Stimulated activated CD8-positive, alpha-beta memory T cell treated with anti-CD3 and anti-CD28 coated beads, Interleukin-4, amount 100 ng/mL, for 1 hour (primary cell): ENCODE data around the gene TP53RK.

Experiments used
- DNase-seq, 2 donors: peaks; one replicate each; pipeline ENCODE4 v3.0.0-alpha.2; 2020; ENCODE audit warnings: low read depth in 2 of 2, low spot score in 1 of 2

Gene TP53RK

DNA sequence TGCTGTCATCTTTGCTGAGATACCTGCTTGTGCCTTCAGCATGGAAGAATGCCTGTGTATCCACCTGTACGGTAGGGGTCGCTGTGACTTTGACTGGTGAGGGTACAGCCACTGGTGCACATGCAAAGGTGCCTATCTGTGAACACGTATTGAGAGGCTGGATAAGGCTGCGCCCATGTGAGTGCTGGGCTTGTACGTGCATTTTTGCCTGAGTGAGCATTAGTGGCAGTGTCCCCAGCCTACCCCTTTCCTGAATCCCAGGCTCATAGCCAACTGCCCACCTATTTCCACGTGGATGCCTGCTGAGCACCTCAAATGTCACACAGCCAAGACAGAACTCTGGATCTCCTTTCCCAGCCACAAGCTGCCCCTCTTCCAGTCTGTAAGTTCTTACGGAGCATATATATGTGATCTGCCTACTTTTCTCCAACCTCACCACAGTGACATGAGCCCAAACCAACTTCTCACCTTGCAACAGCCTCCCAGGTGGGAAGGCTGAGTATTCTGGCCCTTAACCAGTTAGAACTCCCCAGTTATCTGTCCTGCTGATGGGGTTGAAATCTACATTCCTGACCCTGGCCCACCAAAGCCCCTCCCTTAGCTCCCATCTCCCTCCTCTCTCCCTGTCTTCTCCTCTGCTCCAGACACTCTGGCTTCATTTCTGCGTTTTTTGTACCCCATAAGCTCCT, 19.1 kb upstream of the TP53RK start:
- DNase-seq, result no peak

DNA sequence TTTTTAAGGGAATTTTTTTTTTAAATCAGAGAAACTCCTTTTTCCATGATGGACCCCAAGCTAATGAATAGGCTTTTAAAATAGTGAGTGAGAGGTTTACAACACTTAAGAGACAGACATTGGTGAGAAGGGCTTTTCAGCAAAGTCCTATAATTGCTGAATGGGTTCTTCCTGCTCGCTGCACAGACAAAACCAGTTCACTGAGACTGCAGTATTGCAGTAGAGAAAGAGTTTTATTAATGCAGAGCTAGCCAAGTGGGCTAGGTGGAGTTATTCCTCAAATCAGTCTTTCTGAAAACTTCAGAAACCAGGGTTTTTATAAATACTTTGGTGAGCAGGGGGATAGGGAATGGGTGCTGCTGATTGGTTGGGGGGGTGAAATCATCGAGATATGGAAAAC, 17.0 kb upstream of the TP53RK start:
- DNase-seq, result no peak

DNA sequence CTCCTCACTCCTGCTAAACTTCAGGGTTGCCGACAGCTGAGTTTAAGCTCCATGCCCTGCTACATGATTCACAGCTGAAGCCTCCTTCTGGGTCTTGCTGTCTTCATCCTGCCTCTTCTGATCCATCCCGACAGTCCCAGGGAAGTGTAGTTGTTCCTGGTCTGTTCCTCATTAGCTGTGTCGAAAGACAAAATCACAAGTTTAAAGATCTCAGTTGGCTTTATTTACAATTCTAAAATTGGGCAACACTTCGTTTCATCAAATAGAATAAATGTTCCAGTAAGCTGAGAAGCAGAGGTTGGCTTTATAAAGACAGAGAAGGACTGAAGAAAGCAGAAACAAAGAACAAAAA, 16.1 kb upstream of the TP53RK start:
- no peak for DNase-seq

DNA sequence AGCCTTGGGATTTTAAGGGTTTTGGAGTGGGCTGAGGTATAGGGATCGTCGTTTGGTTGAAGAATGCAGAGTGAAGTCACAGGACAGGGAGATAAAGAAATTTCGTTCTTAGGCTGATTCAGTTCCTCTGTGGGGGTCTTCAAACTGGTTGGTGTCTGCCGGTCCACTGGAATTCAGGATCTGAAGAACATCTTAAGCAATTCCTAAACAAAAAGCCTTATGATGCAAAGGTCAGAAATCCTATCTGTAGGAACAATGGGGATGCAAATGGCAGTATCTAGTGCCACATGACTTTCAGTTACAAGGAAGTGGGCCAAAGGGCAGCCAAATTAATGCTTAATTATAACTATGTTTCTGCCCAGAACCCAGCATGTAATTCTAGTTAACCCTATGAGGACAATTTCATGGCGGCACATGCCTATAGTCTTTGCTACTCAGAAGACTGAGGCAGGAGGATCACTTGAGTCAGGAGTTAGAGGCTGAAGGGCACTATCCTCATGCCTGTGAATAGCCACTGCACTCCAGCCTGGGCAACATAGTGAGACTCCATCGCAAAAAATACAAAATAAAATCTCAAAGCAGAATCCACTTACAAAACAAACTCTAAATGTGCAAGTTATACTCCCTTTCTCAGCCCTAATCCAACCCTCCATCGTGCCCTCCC, 15.6 kb upstream of the TP53RK start:
- DNase-seq, result no peak

DNA sequence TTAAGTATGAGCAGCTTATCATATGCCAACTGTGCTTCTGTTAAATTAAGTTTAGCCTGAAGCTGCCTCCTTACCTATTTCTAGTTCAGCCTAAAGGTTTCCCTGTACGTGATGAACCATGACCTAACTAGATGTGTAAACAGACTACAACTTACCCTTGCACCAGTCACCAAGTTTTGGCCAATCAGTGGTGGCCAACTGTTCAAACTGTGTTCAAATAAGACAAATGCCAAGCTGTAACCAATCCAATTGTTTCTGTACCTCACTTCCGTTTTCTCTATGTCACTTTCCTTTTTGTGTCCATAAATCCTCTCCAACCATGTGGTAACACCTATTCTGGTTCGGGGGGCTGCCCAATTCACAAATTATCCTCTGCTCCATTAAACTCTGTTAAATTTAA, 14.2 kb upstream of the TP53RK start:
- DNase-seq, result no peak

DNA sequence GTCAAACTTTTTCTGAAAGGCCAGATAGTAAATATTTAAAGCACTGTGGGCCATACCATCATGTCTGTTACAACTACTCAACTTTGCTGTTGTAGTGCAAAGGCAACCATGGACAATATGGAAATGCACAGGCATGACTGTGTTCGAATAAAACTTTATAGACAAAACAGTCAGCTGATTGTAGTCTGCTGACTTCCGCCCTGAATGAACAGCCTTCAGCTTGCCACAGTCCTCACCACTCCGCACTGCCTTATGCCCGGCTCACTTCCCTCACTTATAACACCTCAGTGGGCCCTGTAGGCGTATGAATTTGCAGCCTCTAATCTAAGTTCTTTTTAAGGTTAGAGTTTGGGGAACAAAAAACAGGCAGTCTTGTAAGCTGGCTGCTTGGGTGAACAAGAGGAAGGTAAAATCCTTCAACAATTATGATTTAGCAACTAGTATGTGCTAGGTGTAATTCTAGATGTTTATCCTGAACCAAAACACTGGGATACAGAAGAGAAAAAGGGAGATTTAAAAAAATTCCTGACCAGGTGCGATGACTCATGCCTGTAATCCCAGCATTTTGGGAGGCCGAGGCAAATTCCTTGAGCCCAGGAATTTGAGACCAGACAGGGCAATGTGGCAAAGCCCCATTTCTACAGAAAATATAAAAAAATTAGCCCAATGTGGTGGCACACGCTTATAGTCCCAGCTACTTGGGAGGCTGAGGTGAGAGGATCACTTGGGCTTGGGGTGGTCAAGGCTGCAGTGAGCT, 13.4 kb upstream of the TP53RK start:
- no peak for DNase-seq

DNA sequence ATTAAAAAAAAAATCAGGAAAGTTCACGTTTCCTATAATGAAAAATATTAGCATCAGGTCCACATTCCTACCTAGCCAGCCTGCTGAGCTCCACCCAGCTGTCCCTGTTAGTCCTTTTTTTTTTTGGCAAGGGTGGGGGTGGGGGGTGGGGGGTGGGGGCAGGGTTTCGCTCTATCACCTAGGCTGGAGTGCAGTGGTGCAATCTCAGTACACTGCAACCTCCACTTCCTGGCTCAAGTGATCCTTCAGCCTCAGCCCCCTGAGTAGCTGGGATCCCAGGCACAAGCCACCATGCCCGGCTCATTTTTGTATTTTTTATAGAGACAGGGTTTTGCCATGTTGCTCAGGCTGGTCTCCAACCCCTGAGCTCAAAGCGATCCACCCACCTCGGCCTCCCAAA, 12.7 kb upstream of the TP53RK start:
- DNase-seq, result no peak

DNA sequence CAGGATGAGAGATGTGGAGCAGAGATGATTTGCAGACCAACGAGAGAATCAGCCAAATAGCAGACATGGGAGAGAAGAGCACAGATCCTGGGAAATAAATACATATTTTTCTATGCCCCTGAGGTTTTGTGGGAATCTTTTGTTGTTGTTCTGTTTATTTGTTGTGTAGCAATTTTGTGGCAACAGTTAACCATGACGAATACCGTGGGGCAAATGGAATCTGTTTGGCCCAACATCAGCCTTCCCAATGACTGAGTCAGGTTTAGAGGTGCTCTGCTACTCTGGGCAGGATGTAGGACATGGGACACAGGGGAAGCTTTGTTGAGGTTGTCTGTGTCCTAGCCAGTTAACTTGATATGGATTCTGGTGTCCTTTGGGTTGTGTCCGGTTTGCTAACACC, 12.3 kb upstream of the TP53RK start:
- no peak for DNase-seq

DNA sequence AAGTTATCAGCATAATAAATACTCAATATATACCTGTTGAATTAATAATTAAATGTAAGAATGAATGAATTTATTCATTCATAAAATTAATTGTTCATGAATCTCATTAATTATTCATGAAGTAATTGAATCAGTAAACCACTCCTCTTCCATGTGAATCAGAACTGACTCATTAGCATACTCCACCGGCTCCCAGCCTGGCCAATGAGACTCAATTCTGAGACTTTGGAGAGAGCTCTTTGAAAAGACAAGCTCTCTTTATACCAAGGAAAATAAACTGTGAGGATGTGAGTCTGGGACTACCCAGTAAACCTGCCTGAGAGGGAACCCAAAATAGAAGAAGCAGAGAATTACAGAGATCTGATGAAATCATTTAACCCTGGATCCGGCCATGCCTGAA, 11.8 kb upstream of the TP53RK start:
- DNase-seq, result no peak

DNA sequence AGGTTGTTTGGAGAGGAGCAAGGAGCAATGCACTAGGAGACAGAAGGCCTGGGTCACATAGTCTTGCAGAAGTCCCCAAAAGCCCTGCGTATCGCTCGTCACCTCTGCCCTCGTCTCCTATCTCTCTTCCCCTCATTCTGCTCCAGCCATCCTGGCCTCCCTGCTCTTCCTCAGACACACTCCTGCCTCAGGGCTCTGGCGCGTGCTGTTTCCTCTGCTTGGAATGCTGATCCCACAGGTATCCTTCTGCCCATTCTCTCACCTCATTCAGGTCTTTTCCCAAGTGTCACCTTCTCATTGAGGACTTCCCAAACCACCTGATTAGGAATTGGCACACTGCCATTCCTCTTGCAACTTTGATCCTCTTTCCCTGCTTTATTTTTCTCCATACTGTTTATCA, 11.2 kb upstream of the TP53RK start:
- no peak for DNase-seq

DNA sequence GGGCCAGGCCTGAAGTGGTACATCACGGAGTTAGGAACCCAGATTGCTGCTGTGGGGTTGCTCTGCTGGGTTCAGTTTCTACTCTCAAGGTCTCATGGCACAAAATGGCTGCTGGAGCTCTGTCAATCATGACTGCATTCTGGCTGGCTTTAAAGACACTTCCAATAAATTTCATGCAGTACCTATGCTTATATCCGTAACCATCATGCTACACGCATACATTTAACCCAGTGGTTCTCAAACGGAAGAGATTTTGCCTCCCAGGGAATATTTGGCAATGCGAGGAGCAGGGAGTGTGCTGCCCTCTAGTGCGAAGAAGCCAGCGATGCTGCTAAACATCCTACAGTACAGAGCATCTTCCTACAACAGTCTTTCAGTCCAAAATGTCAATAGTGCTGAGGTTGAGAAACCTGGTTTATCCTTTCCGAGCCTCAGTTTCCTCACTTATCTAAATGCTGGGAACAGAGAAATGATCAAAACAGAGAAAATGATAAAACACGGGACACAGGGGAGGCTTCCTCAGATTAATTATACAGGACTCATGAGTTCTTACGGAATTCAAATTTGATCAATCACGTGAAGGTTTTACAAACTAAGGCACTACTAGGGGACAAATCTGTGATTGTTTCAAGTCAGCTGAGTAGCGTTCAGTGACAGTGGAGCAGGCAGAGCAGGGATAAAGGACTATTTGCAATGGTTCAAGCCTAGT, 10.6 kb upstream of the TP53RK start:
- DNase-seq, result no peak

DNA sequence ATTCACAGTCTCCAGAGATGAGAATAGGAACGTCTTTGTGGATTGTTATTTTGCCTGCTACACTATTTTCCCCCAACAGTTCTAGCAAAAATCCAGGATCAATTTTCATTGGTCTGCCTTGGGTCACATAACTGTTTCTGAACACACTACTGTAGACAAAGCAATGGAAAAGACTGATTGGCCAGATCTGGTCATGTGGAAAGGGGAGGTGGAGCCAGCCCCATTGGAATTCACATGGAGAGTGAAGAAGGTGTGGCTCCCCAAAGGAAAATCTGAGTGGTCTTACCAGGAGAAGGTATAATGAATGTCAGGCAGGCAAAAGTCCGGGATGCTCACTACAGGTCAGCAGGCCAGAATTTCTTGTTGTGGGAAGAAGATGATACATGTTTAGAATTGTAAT, 9.5 kb upstream of the TP53RK start:
- no peak for DNase-seq

DNA sequence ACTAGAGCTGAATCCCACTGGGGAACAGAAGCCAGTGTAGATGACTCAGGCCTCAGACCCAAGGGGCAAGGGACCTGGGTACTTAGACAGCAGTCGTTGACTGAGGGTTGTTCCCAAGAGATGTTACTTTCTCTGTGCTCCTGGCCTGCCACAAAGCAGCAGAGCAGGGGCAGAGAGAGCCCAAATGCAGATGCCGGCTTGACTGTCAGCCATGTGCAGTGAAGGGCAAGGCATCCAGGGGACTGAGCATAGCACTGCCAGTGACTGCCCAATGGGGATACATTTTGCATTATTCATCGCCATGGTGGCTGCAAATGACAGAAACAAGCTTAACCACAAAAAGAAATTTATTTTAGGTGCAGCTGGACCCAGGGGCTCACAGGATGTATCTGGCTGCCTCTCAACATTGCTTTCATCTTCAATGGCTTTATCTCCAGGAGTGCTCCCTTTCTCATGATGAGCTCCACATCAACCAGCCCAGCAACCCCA, 7.6 kb upstream of the TP53RK start:
- DNase-seq, result no peak

DNA sequence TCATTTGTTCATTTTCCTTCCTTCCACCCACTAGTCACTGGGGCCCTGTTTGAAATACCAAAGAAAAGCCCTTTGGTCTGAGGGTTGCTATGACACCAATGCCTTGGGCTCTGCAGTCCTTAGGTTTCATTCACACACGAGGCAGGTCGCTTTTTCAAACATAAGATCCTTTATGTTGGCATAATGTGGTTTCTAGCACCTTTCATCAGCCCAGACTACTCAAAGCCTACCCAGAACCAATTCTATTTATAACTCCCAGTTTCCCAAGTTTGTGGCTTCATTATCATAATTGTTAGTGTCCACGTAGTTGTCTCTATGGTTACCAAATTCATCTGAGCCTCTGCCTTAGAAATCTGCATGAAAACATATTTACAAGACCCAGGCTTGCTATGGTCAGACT, 6.6 kb upstream of the TP53RK start:
- no peak for DNase-seq

DNA sequence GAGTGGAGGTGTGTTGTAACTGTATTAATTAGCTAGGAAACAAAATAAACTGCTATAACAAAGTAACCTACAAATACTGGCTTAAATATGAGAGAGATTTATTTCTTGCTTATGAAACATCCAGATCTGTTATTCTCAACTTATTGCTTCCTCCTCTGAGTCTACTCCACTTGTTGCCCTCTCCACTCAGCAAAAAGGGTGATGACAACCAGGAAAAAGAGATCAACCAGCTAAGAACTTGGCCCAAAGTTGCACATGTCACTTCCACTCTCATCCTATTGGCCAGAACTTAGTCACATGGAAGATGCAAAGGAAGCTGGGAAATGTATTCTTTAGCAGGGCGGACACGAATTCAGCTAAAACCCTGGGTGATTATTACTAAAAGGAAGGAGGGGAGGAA, 5.2 kb upstream of the TP53RK start:
- DNase-seq, result no peak

DNA sequence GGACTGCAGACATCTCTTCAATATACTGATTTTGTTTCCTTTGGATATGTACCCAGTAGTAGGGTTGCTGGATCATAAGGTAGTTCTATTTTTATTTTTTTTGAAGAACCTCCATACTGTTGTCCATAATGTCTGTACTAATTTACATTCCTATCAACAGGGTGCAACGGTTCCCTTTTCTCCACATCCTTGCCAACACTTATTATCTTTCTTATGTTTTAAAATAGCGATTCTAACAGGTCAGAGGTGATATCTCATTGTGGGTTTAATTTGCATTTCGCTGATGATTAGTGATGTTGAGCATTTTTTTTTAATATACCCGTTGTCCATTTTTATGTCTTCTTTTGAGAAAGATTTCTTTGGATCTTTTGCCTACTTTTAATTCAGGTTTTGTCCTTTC, 2.0 kb upstream of the TP53RK start:
- DNase-seq, result no peak

DNA sequence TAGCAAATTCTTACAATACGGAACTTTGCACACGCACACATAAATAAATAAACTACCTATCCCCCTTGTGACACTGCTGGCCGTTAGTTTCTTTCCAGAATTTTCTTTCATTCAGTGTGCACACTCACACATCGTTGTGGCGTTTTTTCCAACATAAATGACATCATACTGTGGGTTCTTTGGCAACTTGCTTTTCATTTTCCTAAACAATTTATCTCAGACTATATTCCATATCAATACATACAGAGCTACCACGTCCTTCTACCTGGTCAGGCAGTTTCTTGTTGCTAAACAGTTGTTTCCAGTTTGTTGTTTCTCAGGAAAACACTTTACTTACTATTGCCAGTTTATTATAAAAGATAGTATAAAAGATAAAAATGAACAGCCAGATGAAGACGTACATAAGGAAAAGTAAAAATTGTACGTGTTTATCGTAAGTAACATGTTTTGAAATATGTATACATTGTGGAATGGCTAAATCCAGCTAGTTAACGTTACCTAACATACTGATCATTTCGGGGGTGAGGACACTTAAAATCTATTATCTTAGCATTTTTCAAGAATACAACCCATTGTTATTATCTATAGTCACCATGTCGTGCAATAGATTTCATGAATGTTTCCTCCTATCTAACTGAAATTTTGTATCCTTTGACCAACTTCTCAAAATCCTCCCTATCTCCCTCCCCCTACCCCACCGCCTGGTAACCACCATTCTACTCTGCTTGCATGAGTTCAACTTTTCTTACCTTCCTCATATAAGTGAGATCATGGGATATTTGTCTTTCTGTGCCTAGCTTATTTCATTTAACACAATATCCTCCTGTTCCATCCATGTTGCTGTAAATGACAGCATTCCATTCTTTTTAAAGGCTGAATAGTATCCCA, 1.2 kb upstream of the TP53RK start:
- DNase-seq, result no peak

DNA sequence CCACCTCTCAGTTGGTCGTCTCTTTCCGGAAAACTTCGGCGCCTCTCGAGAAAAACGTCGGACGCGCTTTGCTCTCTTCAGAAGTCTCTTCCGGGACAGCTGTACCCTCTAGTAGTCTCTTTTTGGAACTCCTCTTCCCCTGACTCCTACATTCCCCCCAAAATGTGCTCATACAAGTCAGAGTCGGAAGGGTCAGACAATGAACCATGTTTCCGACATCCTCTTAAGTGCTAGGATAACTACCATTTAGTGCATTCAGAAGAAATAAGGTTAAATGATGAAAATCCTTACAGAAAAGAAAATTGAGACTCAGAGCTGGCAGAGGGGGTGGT, 476 bp upstream of the TP53RK start:
- no peak for DNase-seq

DNA sequence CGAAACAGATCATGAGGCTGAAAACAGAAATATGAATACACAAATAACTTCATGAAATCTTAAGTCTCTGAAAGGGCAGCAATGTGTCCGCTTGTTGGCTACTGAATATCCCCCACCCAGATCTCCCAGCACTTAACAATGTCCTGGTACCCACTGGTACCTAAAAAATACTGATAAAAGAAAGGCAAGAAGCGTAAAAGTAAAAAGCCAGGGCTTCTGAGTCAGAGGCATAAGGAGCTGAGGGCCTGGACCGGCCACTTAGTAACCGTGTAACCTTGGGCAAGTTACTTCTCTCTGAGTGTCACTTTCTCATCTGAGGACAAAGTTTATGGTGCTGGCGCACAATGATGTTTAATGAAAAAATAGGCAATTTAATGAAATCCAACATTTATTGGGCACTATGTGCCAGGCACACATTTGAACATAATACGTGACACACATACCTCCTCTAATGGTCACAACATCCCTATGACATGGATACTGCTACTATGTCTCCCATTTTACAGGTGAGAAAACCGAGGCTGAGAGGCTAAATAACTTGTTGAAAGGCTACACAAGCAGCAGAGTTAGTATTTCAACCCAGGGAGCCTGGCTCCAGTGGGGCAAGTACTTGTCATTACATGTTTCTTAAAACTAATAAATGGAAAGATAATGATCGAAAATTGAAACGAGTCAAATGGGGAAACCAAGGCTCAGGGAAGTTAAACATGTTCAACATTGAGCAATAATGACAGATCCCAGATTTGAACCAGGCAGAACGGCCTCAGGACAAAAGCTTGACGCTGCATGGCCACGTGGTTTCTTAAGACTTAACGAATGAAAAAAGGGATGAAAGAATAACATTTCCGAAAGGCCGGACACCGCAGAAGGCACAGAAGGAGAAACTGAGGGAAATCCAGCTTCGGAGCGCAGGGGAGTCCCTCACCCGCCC, 828 bp downstream of the TP53RK start:
- no peak for DNase-seq
